CD1c-positive myeloid dendritic cell (primary cell): ENCODE results near the gene RSBN1.
A peak's percentile ranks its signal among the peaks of the same experiment; 100 is the strongest.

ENCODE experiments used
- DNase-seq: peaks from one replicate; pipeline ENCODE4 v3.0.0-alpha.2; 2016; ENCODE audit errors: extremely low spot score

RSBN1 gene

GRCh38 chr1:113812661-113813135 lies 422 bp upstream of the RSBN1 start:
- no peak for DNase-seq

- DNase-seq: peak; percentile 20
These were observed 954 bp downstream of the RSBN1 start for GRCh38 chr1:113811156-113811887.

- DNase-seq: peak; percentile 14
These were observed 2.3 kb downstream of the RSBN1 start for GRCh38 chr1:113809670-113810602.

- no peak for DNase-seq
These were observed 3.7 kb downstream of the RSBN1 start for GRCh38 chr1:113808450-113809195.

GRCh38 chr1:113805639-113806038 lies 6.6 kb downstream of the RSBN1 start:
- DNase-seq: no peak

- no peak for DNase-seq
These were observed 7.1 kb downstream of the RSBN1 start for GRCh38 chr1:113805256-113805531.

- DNase-seq: peak; percentile 52
These were observed 7.6 kb downstream of the RSBN1 start for GRCh38 chr1:113804421-113805255.

GRCh38 chr1:113802367-113803007 lies 9.8 kb downstream of the RSBN1 start:
- DNase-seq: no peak

GRCh38 chr1:113800487-113800886 lies 11.8 kb downstream of the RSBN1 start:
- DNase-seq: no peak

GRCh38 chr1:113797472-113797871 lies 14.8 kb downstream of the RSBN1 start:
- no peak for DNase-seq

- DNase-seq: no peak
These were observed 18.1 kb downstream of the RSBN1 start for GRCh38 chr1:113793878-113794834.

- no peak for DNase-seq
These were observed 19.3 kb downstream of the RSBN1 start for GRCh38 chr1:113792986-113793385.

- no peak for DNase-seq
These were observed 19.8 kb downstream of the RSBN1 start for GRCh38 chr1:113792471-113792870.

- DNase-seq: no peak
These were observed 23.5 kb downstream of the RSBN1 start for GRCh38 chr1:113788802-113789201.

- no peak for DNase-seq
These were observed 24.6 kb downstream of the RSBN1 start for GRCh38 chr1:113787663-113788062.

GRCh38 chr1:113786069-113786468 lies 26.2 kb downstream of the RSBN1 start:
- DNase-seq: no peak

- DNase-seq: peak; percentile 36
These were observed 28.0 kb downstream of the RSBN1 start for GRCh38 chr1:113784104-113784779.

GRCh38 chr1:113783254-113784103 lies 28.8 kb downstream of the RSBN1 start:
- DNase-seq: peak; percentile 82
